IMR-90 (cell line): Measurements from ENCODE around the gene PRTG. TPM values are rescaled to one million over a fixed set of nuclear protein-coding genes. Genes with fewer than 3 reads are reported as not detected.

Source experiments
- ATAC-seq: fragments of 200-7000 bp; cut with Tn5 transposase; 2 replicates; pipeline ENCODE4 v1.9.1; 2020; ENCODE audit warnings: low read depth, mild to moderate bottlenecking, moderate library complexity
- BruUV-seq: library from RNA; stranded (reverse); fragments of 400-500 nt; replicated peaks from 2 replicates; lab custom pipeline; 2021; lab: Mats Ljungman, UMichigan
- CTCF ChIA-PET: fragments of 300-600 bp; formaldehyde crosslinking; extraction: SDS; loops from one replicate; lab custom pipeline; 2021; ENCODE audit warnings: antibody characterized with exemption; lab: Yijun Ruan, JAX
- POLR2A ChIA-PET: fragments of 300-600 bp; sonication (Branson Sonifier 250); formaldehyde crosslinking; loops from one replicate; lab custom pipeline; 2022; ENCODE audit warnings: antibody characterized with exemption; ENCODE audit not compliant: unreplicated experiment; lab: Charles Lee
- DNase-seq: peaks from one replicate; pipeline ENCODE4 v3.0.0; 2013
- H2AFZ ChIP-seq: replicated peaks from 2 replicates; pipeline ENCODE3; 2013; ENCODE audit warnings: low read length, mild to moderate bottlenecking; ENCODE audit not compliant: poor library complexity
- H2AK5ac ChIP-seq: 2 replicates; pipeline ENCODE4 v1.6.1; 2013; ENCODE audit warnings: low read depth, low read length, inconsistent platforms
- H2AK9ac ChIP-seq: replicated peaks from 2 replicates; pipeline ENCODE3; 2013; ENCODE audit warnings: mild to moderate bottlenecking, low read depth, low read length, moderate library complexity; ENCODE audit not compliant: poor library complexity
- H2BK120ac ChIP-seq: 2 replicates; pipeline ENCODE4 v1.6.1; 2013; ENCODE audit warnings: low read depth, low read length, inconsistent platforms
- H2BK15ac ChIP-seq: 3 replicates; pipeline ENCODE4 v1.6.1; 2013; ENCODE audit warnings: low read depth, low read length, inconsistent platforms
- H2BK20ac ChIP-seq: 2 replicates; pipeline ENCODE4 v1.6.1; 2013; ENCODE audit warnings: low read depth, mild to moderate bottlenecking, inconsistent platforms, low read length, moderate library complexity
- H2BK5ac ChIP-seq: 2 replicates; pipeline ENCODE4 v1.6.1; 2013; ENCODE audit warnings: mild to moderate bottlenecking, low read depth, low read length, inconsistent platforms; ENCODE audit not compliant: poor library complexity, severe bottlenecking
- H3K14ac ChIP-seq: replicated peaks from 2 replicates; pipeline ENCODE4 v1.6.1; 2013; ENCODE audit warnings: low read depth, low read length, inconsistent platforms
- H3K18ac ChIP-seq: 2 replicates; pipeline ENCODE4 v1.6.1; 2013; ENCODE audit warnings: low read depth, low read length, control low read depth
- H3K23ac ChIP-seq: 2 replicates; pipeline ENCODE4 v1.6.1; 2013; ENCODE audit warnings: low read depth, low read length, inconsistent platforms
- H3K27ac ChIP-seq: 2 replicates; pipeline ENCODE4 v1.5.1; 2013; ENCODE audit warnings: mild to moderate bottlenecking, control low read depth, low read length; ENCODE audit not compliant: insufficient read depth
- H3K27me3 ChIP-seq: 2 replicates; pipeline ENCODE4 v1.6.1; 2013; ENCODE audit warnings: low read length; ENCODE audit not compliant: control insufficient read depth, insufficient read depth
- H3K36me3 ChIP-seq: 2 replicates; pipeline ENCODE4 v1.6.1; 2013; ENCODE audit warnings: low read length, mixed read lengths; ENCODE audit not compliant: control insufficient read depth, insufficient read depth
- H3K4ac ChIP-seq: 2 replicates; pipeline ENCODE4 v1.6.1; 2013; ENCODE audit warnings: low read depth, low read length, inconsistent platforms
- H3K4me1 ChIP-seq: 2 replicates; pipeline ENCODE4 v1.6.1; 2013; ENCODE audit warnings: low read length, mixed read lengths; ENCODE audit not compliant: control insufficient read depth, insufficient read depth
- H3K4me2 ChIP-seq: 2 replicates; pipeline ENCODE4 v1.6.1; 2013; ENCODE audit warnings: low read depth, mild to moderate bottlenecking, control low read depth, low read length, moderate library complexity
- H3K4me3 ChIP-seq: 2 replicates; pipeline ENCODE4 v1.5.1; 2013; ENCODE audit warnings: low read depth, mild to moderate bottlenecking, control low read depth, low read length, moderate library complexity; ENCODE audit not compliant: insufficient read depth
- H3K56ac ChIP-seq: 2 replicates; pipeline ENCODE4 v1.6.1; 2013; ENCODE audit warnings: low read length, inconsistent platforms; ENCODE audit not compliant: insufficient read depth; ENCODE audit errors: extremely low read depth
- H3K79me1 ChIP-seq, 2 experiments: 2 replicates each; pipeline ENCODE4 v1.6.1; 2013; ENCODE audit warnings: low read length in 2 of 2, inconsistent platforms in 1 of 2, low read depth in 1 of 2
- H3K9ac ChIP-seq: 2 replicates; pipeline ENCODE4 v1.6.1; 2013; ENCODE audit warnings: low read depth, low read length, control low read depth
- H3K9me1 ChIP-seq: 2 replicates; pipeline ENCODE4 v1.6.1; 2013; ENCODE audit warnings: low read length, inconsistent platforms; ENCODE audit not compliant: insufficient read depth
- H3K9me3 ChIP-seq: 2 replicates; pipeline ENCODE4 v1.6.1; 2013; ENCODE audit warnings: low read length; ENCODE audit not compliant: control insufficient read depth, insufficient read depth
- H4K20me1 ChIP-seq: 2 replicates; pipeline ENCODE4 v1.6.1; 2013; ENCODE audit warnings: low read length, inconsistent platforms; ENCODE audit not compliant: insufficient read depth
- H4K5ac ChIP-seq: 2 replicates; pipeline ENCODE4 v1.6.1; 2013; ENCODE audit warnings: mild to moderate bottlenecking, low read depth, low read length, control low read depth
- H4K8ac ChIP-seq, 2 experiments: 2 replicates each; pipeline ENCODE4 v1.6.1; 2013; ENCODE audit warnings: low read depth in 2 of 2, low read length in 2 of 2, control low read depth in 1 of 2, inconsistent platforms in 1 of 2
- H4K91ac ChIP-seq: 2 replicates; pipeline ENCODE4 v1.6.1; 2013; ENCODE audit warnings: low read depth, low read length, inconsistent platforms; ENCODE audit not compliant: insufficient read depth
- CHD1 ChIP-seq: IDR thresholded peaks from 2 replicates; pipeline ENCODE4 v1.6.1; 2012; ENCODE audit warnings: low read depth, low read length, improper control_type of control experiment
- FOS ChIP-seq: fragments of 150-350 bp; IDR thresholded peaks from 2 replicates; pipeline ENCODE4 v1.6.1; 2016; ENCODE audit warnings: low read depth, low read length
- MAFK ChIP-seq: IDR thresholded peaks from 2 replicates; pipeline ENCODE4 v1.6.1; 2012; ENCODE audit warnings: low read depth, low read length, improper control_type of control experiment
- POLR2A ChIP-seq: IDR thresholded peaks from 2 replicates; pipeline ENCODE4 v1.6.1; 2012; ENCODE audit warnings: mild to moderate bottlenecking, low read depth, low read length
- RCOR1 ChIP-seq: IDR thresholded peaks from 2 replicates; pipeline ENCODE4 v1.6.1; 2012; ENCODE audit warnings: mild to moderate bottlenecking, low read length, improper control_type of control experiment; ENCODE audit not compliant: insufficient replicate concordance
- SMC3 ChIP-seq: fragments of 150-350 bp; IDR thresholded peaks from 2 replicates; pipeline ENCODE4 v1.6.1; 2016; ENCODE audit warnings: low read depth, mild to moderate bottlenecking, antibody characterized with exemption, low read length, moderate library complexity
- USF2 ChIP-seq: fragments of 150-350 bp; IDR thresholded peaks from 2 replicates; pipeline ENCODE4 v1.6.1; 2017; ENCODE audit warnings: mild to moderate bottlenecking, antibody characterized with exemption, low read length, low read depth
- WGBS, 2 experiments: methylation state at CpG; one replicate each; pipeline versions ENCODE4 v1.1.5 to v1.1.7; 2013; ENCODE audit warnings: missing lambda C conversion rate in 2 of 2; ENCODE audit not compliant: insufficient read length in 1 of 2; ENCODE audit errors: extremely low coverage in 2 of 2; 5-methylcytosine and 5-hydroxymethylcytosine counted together
- dilution Hi-C: fragments of 300-500 bp; cut with HindIII; formaldehyde crosslinking; loops from one replicate; pipeline ENCODE4 v1.14.3; 2018; ENCODE audit warnings: low sequenced_read_pairs; ENCODE audit not compliant: unreplicated experiment
- in situ Hi-C: fragments of 300-500 bp; cut with MboI; formaldehyde crosslinking; loops from 3 replicates; pipeline ENCODE4 v1.14.3; 2019; ENCODE audit warnings: low sequenced_read_pairs, inconsistent platforms, mixed read lengths
- intact Hi-C: fragments of 100-400 bp; cut with micrococcal nuclease; formaldehyde crosslinking; loops from 2 replicates; pipeline ENCODE4 v1.10.0; 2022
- polyA plus RNA-seq, 3 experiments: library from polyadenylated mRNA; depleted of rRNA; stranded (reverse); fragments of >200 nt; gene quantifications; 2 replicates each; pipeline ENCODE4 v1.2.3, GENCODE V29; 2012; ENCODE audit warnings: low replicate concordance in 1 of 3
- total RNA-seq: library from RNA; depleted of rRNA; stranded (reverse); fragments of >200 nt; gene quantifications from 2 replicates; pipeline ENCODE4 v1.2.3, GENCODE V29; 2012

PRTG gene
- total and polyA plus RNA-seq, 2 of the 4 experiments (the other 2 are of a cell fraction) = 0.99 to 1.4 TPM

DNA sequence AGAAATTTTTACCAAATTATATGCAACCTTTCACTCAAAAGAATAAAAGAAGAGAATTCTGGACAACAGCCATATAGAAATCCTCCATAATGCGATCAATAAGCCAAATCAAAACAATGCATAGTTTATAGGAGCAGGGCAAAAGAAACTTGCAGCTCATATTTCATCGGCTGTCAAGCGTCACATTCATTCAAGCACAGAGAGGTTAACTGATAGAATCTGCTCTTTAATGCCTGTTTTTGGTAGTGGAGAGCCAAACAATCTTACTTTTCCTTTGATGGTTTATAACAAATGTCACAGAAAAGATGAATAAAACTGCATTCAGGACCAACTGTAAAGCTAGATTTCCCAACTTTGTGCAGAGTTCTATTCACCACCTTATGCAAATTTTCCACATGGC lies 35.4 kb downstream of the PRTG start:
- H4K5ac ChIP-seq = no peak overlapping the region
- H3K23ac ChIP-seq = no peak overlapping the region
- H4K8ac ChIP-seq = no peak overlapping the region
- no peaks in the 10 kb centered on the region for H3K36me3 ChIP-seq
- dilution Hi-C loops (no loop called here), in situ Hi-C loops (no loop called here), intact Hi-C loops (no loop called here)
- H2BK15ac ChIP-seq = no peak overlapping the region
- no peak overlapping the region for H3K18ac ChIP-seq
- no peak overlapping the region for H3K27ac ChIP-seq
- ATAC-seq (no peak), DNase-seq (no peak)
- ChIA-PET POLR2A (no interaction called here), CTCF (no interaction called here)
- no peak overlapping the region for H3K56ac ChIP-seq
- no peak overlapping the region for H3K4me3 ChIP-seq
- no peaks in the 10 kb centered on the region; the same call in 1 of the 2 replicates for H4K20me1 ChIP-seq
- no peak overlapping the region for H3K14ac ChIP-seq
- H3K4me1 ChIP-seq = no peaks in the 10 kb centered on the region
- H3K27me3 ChIP-seq = peaks cover 11% of the 10 kb centered on the region
- H2BK5ac ChIP-seq = no peak overlapping the region
- no peak overlapping the region for H4K91ac ChIP-seq
- H3K4me2 ChIP-seq = no peak overlapping the region
- H3K9ac ChIP-seq = no peak overlapping the region
- H2AFZ ChIP-seq = no peak overlapping the region
- H3K9me1 ChIP-seq = no peaks in the 10 kb centered on the region
- no CpG with 5 or more reads among the region's 3 CpGs for WGBS, 2 experiments
- no peaks in the 10 kb centered on the region for H3K79me1 ChIP-seq
- no peak overlapping the region for H2BK120ac ChIP-seq
- BruUV-seq = no TSS peak
- H3K4ac ChIP-seq = no peak overlapping the region
- no peak overlapping the region for H2AK9ac ChIP-seq
- TF ChIP-seq FOS (no peak), RCOR1 (no peak), USF2 (no peak), CHD1 (no peak), SMC3 (no peak), POLR2A (no peak), MAFK (no peak)
- no peaks in the 10 kb centered on the region for H3K9me3 ChIP-seq
- no peak overlapping the region for H2BK20ac ChIP-seq
- H2AK5ac ChIP-seq = no peak overlapping the region
